B cell (primary cell): ENCODE measurements around the gene ACOX2. TPM values are rescaled to one million over a fixed set of nuclear protein-coding genes. Genes with fewer than 3 reads are reported as not detected.

Experiments used
- ATAC-seq: fragments of 200-7000 bp; cut with Tn5 transposase; one replicate; pipeline ENCODE4 v1.10.0; 2021; ENCODE audit warnings: low read depth, mild to moderate bottlenecking, moderate number of reproducible peaks, moderate library complexity
- CTCF ChIA-PET: fragments of 350-600 bp; sonication (Branson Sonifier 250); formaldehyde crosslinking; loops from one replicate; lab custom pipeline; 2021; ENCODE audit warnings: antibody characterized with exemption, inconsistent platforms; lab: Charles Lee
- POLR2A ChIA-PET: fragments of 350-600 bp; sonication (Branson Sonifier 250); formaldehyde crosslinking; loops from one replicate; lab custom pipeline; 2021; ENCODE audit warnings: antibody characterized with exemption; lab: Charles Lee
- DNase-seq: peaks from one replicate; pipeline ENCODE4 v3.0.0; 2013
- H2AFZ ChIP-seq: 2 replicates; pipeline ENCODE4 v1.6.1; 2012; ENCODE audit warnings: mild to moderate bottlenecking, low read depth, low read length; ENCODE audit not compliant: insufficient read depth, poor library complexity, severe bottlenecking
- H3K27ac ChIP-seq, 2 donors: 1 replicate in 1 of 2; 2 replicates in 1 of 2; pipeline ENCODE4 v1.5.1; 2012 to 2013; ENCODE audit warnings: low read length in 2 of 2, mild to moderate bottlenecking in 2 of 2, moderate library complexity in 1 of 2
- H3K27me3 ChIP-seq, 4 experiments: fragments of 200-600 bp in 1 of 4; sonication (generic) in 1 of 4; replicated peaks in 1 of 4; 1 replicate in 2 of 4; 2 replicates in 2 of 4; pipeline versions ENCODE4 v1.6.1 to v1.7.0; 2013 to 2016; ENCODE audit warnings: low read length in 3 of 4, mild to moderate bottlenecking in 2 of 4, mixed read lengths in 1 of 4, moderate library complexity in 1 of 4; ENCODE audit not compliant: insufficient read depth in 4 of 4, control insufficient read depth in 3 of 4; ENCODE audit errors: control extremely low read depth in 1 of 4
- H3K36me3 ChIP-seq, 2 experiments: replicated peaks in 1 of 2; 1 replicate in 1 of 2; 2 replicates in 1 of 2; pipeline versions ENCODE4 v1.6.1 to v1.7.1; 2013; ENCODE audit warnings: low read length in 1 of 2; ENCODE audit not compliant: insufficient read depth in 2 of 2, control insufficient read depth in 1 of 2; ENCODE audit errors: control extremely low read depth in 1 of 2, extremely low read depth in 1 of 2
- H3K4me1 ChIP-seq, 2 donors: fragments of 200-600 bp in 1 of 2; sonication (generic) in 1 of 2; 1 replicate in 1 of 2; 2 replicates in 1 of 2; pipeline versions ENCODE4 v1.5.1 to v1.6.1; 2013 to 2017; ENCODE audit warnings: low read length in 2 of 2; ENCODE audit not compliant: control insufficient read depth in 2 of 2, insufficient read depth in 2 of 2
- H3K4me2 ChIP-seq: replicated peaks from 2 replicates; pipeline ENCODE3; 2012; ENCODE audit warnings: mild to moderate bottlenecking, low read depth, low read length; ENCODE audit not compliant: poor library complexity, severe bottlenecking
- H3K4me3 ChIP-seq, 5 experiments: fragments of 200-600 bp in 1 of 5; sonication (generic) in 1 of 5; 1 replicate in 3 of 5; 2 replicates in 2 of 5; pipeline versions ENCODE4 v1.5.1 to v1.7.0; 2011 to 2016; ENCODE audit warnings: low read length in 4 of 5, mild to moderate bottlenecking in 4 of 5, low read depth in 2 of 5, control low read depth in 1 of 5, moderate library complexity in 1 of 5; ENCODE audit not compliant: insufficient read depth in 1 of 5; ENCODE audit errors: control extremely low read depth in 1 of 5, extremely low read depth in 1 of 5
- H3K79me2 ChIP-seq: fragments of 200-600 bp; sonication (generic); one replicate; pipeline ENCODE4 v1.6.0; 2016; ENCODE audit warnings: low read length; ENCODE audit not compliant: control insufficient read depth, insufficient read depth
- H3K9ac ChIP-seq: fragments of 200-600 bp; sonication (generic); 2 replicates; pipeline ENCODE4 v1.6.1; 2017; ENCODE audit warnings: mild to moderate bottlenecking, low read length, moderate library complexity
- H3K9me3 ChIP-seq, 3 donors: one replicate each; pipeline versions ENCODE4 v1.6.1 to v1.7.1; 2013; ENCODE audit warnings: low read length in 2 of 3; ENCODE audit not compliant: control insufficient read depth in 2 of 3, insufficient read depth in 1 of 3; ENCODE audit errors: control extremely low read depth in 1 of 3
- H4K20me1 ChIP-seq: 2 replicates; pipeline ENCODE4 v1.6.0; 2012; ENCODE audit warnings: mild to moderate bottlenecking, low read length; ENCODE audit not compliant: insufficient read depth, control insufficient read depth, poor library complexity, severe bottlenecking
- H3K27ac Mint-ChIP-seq: one replicate; pipeline ENCODE4 v1.8.0; 2021; ENCODE audit warnings: mixed read lengths
- H3K27me3 Mint-ChIP-seq: one replicate; pipeline ENCODE4 v1.8.0; 2021; ENCODE audit warnings: mixed read lengths
- H3K4me1 Mint-ChIP-seq: one replicate; pipeline ENCODE4 v1.8.0; 2021; ENCODE audit warnings: mixed read lengths
- H3K4me3 Mint-ChIP-seq: one replicate; pipeline ENCODE4 v1.8.0; 2021; ENCODE audit warnings: mixed read lengths
- H3K9me3 Mint-ChIP-seq: one replicate; pipeline ENCODE4 v1.8.0; 2022; ENCODE audit warnings: mixed read lengths; ENCODE audit not compliant: insufficient read depth
- EZH2 ChIP-seq: IDR thresholded peaks from 2 replicates; pipeline ENCODE4 v1.6.1; 2012; ENCODE audit warnings: borderline replicate concordance, low read depth, mild to moderate bottlenecking, moderate library complexity, low read length; ENCODE audit not compliant: insufficient read depth, poor library complexity, severe bottlenecking
- whole genome bisulfite sequencing: methylation state at CpG from one replicate; pipeline ENCODE4 v1.1.5; 2013; ENCODE audit warnings: missing lambda C conversion rate; ENCODE audit not compliant: insufficient coverage; 5-methylcytosine and 5-hydroxymethylcytosine counted together
- intact Hi-C: fragments of 100-400 bp; cut with micrococcal nuclease; formaldehyde crosslinking; loops from one replicate; pipeline ENCODE4 v1.10.0; 2022
- polyA plus RNA-seq: library from polyadenylated mRNA; depleted of rRNA; stranded (reverse); fragments of >200 nt; gene quantifications from 2 replicates; pipeline ENCODE4 v1.2.3, GENCODE V29; 2012
- total RNA-seq, 2 donors: library from RNA; stranded (reverse); fragments of 120-200 nt in 1 of 2; gene quantifications; 1 replicate in 1 of 2; 2 replicates in 1 of 2; pipeline versions ENCODE4 v1.2.3 to v1.2.4, GENCODE V29; 2013 to 2022
- TF ChIP-seq, protein P1 (sequence below): fragments of 200-600 bp; IDR thresholded peaks from one replicate; pipeline ENCODE4 v1.8.0; 2022; ENCODE audit warnings: antibody characterized with exemption, mild to moderate bottlenecking

Gene ACOX2
- total and polyA plus RNA-seq, 2 donors (not counting 1 experiment from before 2014, with no cell fraction given): not detected

- ATAC-seq (no peak), DNase-seq (no peak)
- no peak overlapping the region for H3K27ac ChIP-seq
- no peak overlapping the region for H3K9ac ChIP-seq
- H3K27me3 Mint-ChIP-seq: no peaks in the 10 kb centered on the region
- peaks cover 0 to 2% (median 0%) of the 10 kb centered on the region in 4 experiments for H3K27me3 ChIP-seq
- H3K9me3 ChIP-seq: peaks cover 1 to 36% (median 19%) of the 10 kb centered on the region in 3 donors
- no peaks in the 10 kb centered on the region for H4K20me1 ChIP-seq
- no CpG with 5 or more reads among the region's 4 CpGs for WGBS
- H3K4me3 Mint-ChIP-seq: no peak overlapping the region
- H3K9me3 Mint-ChIP-seq: peaks cover 7% of the 10 kb centered on the region
- H2AFZ ChIP-seq: no peak overlapping the region
- no peak overlapping the region for H3K4me3 ChIP-seq
- peaks cover 7 to 9% of the 10 kb centered on the region in 2 donors for H3K4me1 ChIP-seq
- POLR2A ChIA-PET: interaction anchor here (0.6 kb wide), 1 partner anchor 244 kb away, joined by 3 read pairs; no protein-coding TSS in a partner anchor
- no peak overlapping the region for H3K27ac Mint-ChIP-seq
- no peak for TF ChIP-seq EZH2
- TF ChIP-seq, protein P1, sequence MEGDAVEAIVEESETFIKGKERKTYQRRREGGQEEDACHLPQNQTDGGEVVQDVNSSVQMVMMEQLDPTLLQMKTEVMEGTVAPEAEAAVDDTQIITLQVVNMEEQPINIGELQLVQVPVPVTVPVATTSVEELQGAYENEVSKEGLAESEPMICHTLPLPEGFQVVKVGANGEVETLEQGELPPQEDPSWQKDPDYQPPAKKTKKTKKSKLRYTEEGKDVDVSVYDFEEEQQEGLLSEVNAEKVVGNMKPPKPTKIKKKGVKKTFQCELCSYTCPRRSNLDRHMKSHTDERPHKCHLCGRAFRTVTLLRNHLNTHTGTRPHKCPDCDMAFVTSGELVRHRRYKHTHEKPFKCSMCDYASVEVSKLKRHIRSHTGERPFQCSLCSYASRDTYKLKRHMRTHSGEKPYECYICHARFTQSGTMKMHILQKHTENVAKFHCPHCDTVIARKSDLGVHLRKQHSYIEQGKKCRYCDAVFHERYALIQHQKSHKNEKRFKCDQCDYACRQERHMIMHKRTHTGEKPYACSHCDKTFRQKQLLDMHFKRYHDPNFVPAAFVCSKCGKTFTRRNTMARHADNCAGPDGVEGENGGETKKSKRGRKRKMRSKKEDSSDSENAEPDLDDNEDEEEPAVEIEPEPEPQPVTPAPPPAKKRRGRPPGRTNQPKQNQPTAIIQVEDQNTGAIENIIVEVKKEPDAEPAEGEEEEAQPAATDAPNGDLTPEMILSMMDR: no peak
- peaks cover 7% of the 10 kb centered on the region for H3K4me1 Mint-ChIP-seq
- CTCF ChIA-PET: interaction anchor here (0.9 kb wide), 1 partner anchor 72 kb away, joined by 3 read pairs; no protein-coding TSS in a partner anchor
- intact Hi-C loops: no loop called here
- H3K36me3 ChIP-seq: no peaks in the 10 kb centered on the region
- no peak overlapping the region for H3K4me2 ChIP-seq
- H3K79me2 ChIP-seq: no peaks in the 10 kb centered on the region
These were observed 77.8 kb downstream of the ACOX2 start for GRCh38 chr3:58459160-58459559.

Other genes starting within 250 kb of the ACOX2 start
- gene RPP14, start 230.9 kb downstream of the ACOX2 start, total RNA-seq: 17.9 and 18.3 TPM in 2 replicates
- 4.7 and 10.4 TPM in 2 replicates for gene RPP14, start 230.9 kb downstream of the ACOX2 start, polyA plus RNA-seq
- 8.8 and 9.3 TPM in 2 replicates for gene HTD2, start 230.7 kb downstream of the ACOX2 start, total RNA-seq
- gene HTD2, start 230.7 kb downstream of the ACOX2 start, polyA plus RNA-seq: 4.2 and 6.3 TPM in 2 replicates
- gene PXK, start 204.3 kb downstream of the ACOX2 start, total RNA-seq: 104 and 109 TPM in 2 replicates
- gene PXK, start 204.3 kb downstream of the ACOX2 start, polyA plus RNA-seq: 46.8 and 57.4 TPM in 2 replicates
- gene PDHB, start 103.4 kb downstream of the ACOX2 start, total RNA-seq: 59.0 and 67.2 TPM in 2 replicates
- gene PDHB, start 103.4 kb downstream of the ACOX2 start, polyA plus RNA-seq: 20.5 and 21.7 TPM in 2 replicates
- gene KCTD6, start 45.1 kb downstream of the ACOX2 start, total RNA-seq: 14.6 and 16.8 TPM in 2 replicates
- 7.4 and 12.5 TPM in 2 replicates for gene KCTD6, start 45.1 kb downstream of the ACOX2 start, polyA plus RNA-seq
- not detected in 2 replicates for gene FAM107A, start 40.2 kb upstream of the ACOX2 start, total RNA-seq
- gene FAM107A, start 40.2 kb upstream of the ACOX2 start, polyA plus RNA-seq: not detected in 2 replicates
- gene FAM3D, start 129.6 kb upstream of the ACOX2 start, total RNA-seq: not detected in 2 replicates
- gene FAM3D, start 129.6 kb upstream of the ACOX2 start, polyA plus RNA-seq: not detected in 2 replicates